Pons (tissue), 1 donor: Measurements from ENCODE around the gene TMEM184C.

ENCODE experiments used
- DNase-seq: peaks from one replicate; pipeline ENCODE4 v3.0.0-alpha.2; 2016; ENCODE audit warnings: low spot score

TMEM184C gene

GRCh38 chr4:147599769-147600168, 17.4 kb upstream of the TMEM184C start:
- DNase-seq = no peak

DNA sequence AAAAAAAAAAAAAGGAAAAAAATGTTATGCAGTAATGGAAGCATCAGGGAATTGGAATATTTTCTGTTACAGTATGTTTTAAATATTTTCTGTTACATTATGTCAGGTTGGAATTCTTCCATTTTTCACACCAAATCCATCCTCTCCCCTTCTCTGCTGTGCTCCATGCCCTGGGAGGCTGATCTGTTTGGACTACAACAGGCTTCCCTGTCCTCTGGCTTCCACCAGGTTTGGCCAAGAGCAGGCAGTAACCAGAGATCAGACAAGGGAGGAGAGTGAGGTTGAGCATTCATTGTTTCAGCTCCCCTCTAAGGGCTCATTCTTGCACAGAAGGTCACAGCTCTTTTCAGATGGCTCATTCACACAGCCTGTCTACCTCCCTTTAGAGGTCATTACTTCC, 11.7 kb upstream of the TMEM184C start:
- DNase-seq = no peak

DNA sequence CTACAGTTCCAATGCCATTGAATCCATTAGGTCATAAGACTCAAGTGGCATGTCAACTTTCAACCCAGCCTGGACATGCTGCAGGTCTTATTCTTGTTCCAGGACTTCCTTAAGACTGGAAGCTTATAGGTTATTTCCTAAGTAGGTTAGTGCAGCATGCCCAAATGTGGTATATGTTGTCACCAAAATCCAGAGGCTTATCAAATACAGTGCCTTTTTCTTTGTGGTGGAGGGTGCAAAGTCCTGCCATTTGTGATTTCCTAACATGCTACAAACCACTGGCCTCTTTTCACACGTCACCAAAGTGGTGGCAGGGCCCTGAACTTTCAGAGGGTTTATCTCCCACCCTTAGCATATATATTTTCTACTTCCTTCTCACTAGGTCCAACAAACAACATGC, 9.7 kb upstream of the TMEM184C start:
- no peak for DNase-seq

DNA sequence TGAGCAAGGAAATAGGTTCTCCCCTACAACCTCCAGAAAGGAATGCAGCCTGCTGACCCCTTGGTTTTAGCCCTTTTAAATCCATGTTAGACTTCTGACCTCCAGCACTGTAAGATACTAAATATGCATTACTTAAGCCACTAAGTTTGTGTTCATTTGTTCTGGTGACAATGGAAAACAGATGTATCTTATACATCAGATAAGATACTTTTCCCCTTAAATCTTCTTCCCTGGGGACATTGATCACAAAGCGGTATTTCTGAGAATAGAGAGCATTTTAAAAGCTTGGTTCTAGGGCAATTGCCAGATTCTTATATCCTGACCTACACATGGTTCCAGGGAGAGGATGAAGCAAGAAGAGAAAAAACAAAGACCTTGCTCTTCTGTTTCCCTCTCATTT, 6.5 kb upstream of the TMEM184C start:
- no peak for DNase-seq

DNA sequence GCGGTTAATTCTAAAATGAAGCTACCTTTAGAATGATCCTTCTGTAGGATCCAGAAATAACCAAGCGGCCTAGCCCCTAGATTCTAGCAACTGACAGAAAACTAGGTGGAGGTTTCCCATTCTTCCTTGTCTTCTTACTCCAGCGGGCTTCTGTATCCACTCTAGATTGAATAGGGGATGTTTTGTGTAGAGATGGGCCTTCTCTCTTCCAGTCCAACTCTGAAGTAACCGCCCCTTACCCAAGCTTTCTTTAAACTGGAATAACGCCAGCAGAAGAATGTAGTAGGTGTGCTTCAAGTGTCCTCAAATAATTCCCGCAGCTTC, 386 bp upstream of the TMEM184C start:
- no peak for DNase-seq

- peak; percentile 6 for DNase-seq
These were observed 869 bp downstream of the TMEM184C start for GRCh38 chr4:147617841-147618691.

DNA sequence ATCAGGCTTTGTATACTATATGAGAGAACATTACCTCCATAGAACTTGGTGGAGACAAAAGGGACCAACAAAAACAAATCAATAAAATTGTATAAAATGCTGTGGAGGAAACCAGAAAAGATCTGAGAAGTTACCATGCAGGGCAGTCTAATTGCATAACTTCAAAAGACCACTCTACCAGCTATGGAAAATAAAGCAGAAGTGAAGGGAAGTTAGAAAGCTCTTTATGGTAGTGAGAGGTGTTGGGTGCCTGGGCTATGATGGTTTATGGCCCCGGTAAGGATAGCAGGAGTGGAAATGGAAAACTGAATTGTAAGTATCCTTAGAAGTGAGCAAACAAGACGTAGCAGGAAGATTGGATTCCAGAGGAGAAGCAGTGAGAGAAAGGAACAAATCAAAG, 3.1 kb downstream of the TMEM184C start:
- DNase-seq = no peak

GRCh38 chr4:147625733-147626132, 8.5 kb downstream of the TMEM184C start:
- DNase-seq = no peak

- DNase-seq = no peak
These were observed 9.7 kb downstream of the TMEM184C start for GRCh38 chr4:147626903-147627302.

- DNase-seq = no peak
These were observed 11.2 kb downstream of the TMEM184C start for GRCh38 chr4:147628415-147628814.

DNA sequence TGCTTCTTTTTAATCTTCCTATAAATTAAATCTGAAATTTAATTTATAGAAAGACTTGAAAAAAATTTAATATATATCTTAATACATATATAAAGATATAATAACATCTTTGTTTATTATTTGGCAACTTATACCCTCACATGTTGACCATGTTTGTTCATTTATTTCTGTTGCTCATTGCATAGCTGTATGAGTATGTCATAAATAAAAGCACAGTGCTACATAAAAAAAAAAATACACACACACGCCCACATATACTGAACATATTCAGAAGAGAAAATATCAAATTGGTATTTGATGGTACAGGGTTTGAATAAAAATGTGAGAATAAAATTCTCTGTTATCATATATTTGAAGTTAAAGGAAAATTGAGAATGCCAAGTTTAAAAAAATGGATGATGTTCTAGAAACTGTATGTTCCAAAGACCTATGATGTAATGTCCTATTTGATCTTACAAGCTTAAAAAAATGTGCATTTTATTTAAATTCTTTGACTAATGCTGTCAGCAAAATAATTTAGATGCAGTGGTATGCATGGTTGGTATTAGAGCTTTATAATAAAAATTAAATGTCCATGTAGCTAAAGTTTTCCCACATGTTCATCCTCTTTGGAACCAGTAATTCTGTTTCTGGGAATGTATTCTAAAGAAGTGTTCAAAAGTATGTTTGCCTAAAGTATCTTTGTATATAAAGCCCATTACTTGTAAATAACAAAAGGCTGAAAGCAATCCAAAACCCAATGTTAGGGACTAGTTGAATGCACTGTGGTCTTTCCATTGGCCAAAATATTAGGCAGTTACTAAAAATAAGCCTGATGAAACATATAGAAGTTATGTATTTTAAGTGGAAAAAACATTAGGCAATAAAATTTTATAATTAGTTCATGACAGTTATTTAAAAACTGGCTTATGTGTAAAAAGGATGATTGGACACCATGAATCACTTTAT, 12.9 kb downstream of the TMEM184C start:
- DNase-seq = no peak

- DNase-seq = no peak
These were observed 15.9 kb downstream of the TMEM184C start for GRCh38 chr4:147633113-147633512.

- DNase-seq = no peak
These were observed 16.4 kb downstream of the TMEM184C start for GRCh38 chr4:147633643-147634042.

- no peak for DNase-seq
These were observed 18.2 kb downstream of the TMEM184C start for GRCh38 chr4:147635348-147635747.

DNA sequence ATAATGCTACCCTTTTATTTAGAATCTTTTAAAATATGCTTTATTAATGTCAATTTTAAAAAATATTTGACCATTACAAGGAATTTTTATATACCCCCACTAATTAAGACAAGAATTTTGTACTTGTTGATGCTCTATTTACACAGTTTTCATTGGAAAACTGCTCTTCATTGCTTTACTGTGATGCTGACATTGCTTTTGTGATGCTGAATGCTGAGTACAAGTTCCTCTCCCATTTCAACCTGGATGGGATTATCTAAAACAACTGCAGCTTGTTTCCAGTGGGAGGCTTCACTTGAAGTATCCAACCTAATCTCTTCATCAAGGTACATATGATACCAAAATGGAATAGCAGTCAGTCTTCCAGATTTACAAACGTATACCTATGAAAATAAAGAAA, 21.2 kb downstream of the TMEM184C start:
- DNase-seq = no peak

DNA sequence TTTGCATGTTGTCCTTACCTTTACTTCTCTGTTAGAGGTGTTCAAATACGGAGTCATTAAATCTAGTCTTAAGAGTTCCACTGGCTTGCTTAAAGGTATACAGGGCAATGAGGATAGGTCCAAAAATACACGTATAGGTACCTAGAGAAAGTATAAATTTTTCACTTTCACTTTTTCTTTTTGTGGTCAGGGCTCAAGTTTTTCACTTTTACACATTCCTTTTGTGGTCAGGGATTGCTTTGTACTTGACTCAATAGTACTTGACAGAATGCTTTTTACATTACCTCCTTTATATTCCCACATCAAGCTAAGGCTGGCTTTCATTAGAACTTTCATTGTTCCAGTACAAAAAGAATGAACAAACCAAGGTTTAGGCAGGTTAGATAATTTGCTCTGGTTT, 21.7 kb downstream of the TMEM184C start:
- no peak for DNase-seq

GRCh38 chr4:147639388-147639787, 22.2 kb downstream of the TMEM184C start:
- DNase-seq = no peak

DNA sequence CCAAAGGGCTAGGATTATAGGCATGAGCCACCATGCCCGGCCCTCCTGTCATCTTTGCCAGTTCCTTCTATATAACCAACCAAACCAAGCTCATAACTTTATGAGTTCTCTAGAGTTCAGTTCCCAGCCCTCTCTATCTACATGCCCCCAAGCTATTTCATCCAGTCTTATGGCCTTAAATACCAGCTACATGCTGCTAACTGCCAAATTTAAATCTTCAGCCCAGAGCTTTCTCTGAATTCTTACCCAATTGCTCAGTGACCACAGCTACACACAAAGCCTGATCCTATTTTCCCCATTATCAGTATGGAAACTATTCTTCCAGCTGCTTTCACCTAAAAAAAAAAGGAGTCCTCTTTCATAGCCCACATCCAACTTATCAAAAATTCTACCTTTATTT, 23.1 kb downstream of the TMEM184C start:
- DNase-seq = no peak

DNA sequence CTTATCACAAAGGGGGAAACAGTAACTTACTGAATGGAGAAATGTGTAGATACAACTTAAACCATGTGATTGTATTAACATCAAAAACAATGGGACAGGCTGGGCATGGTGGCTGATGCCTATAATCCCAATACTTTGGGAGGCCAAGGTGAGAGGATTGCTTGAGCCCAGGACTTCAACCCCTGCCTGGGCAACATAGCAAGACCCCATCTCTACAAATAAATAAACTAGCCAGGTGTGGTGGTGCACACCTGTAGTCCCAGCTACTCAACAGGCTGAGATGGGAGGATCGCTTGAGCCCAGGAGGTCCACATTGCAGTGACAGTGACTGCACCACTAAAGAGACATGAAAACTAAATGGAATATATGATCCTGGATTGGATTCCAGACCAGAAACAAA, 26.4 kb downstream of the TMEM184C start:
- no peak for DNase-seq

GRCh38 chr4:147644471-147644870, 27.3 kb downstream of the TMEM184C start:
- no peak for DNase-seq

GRCh38 chr4:147645099-147645498, 27.9 kb downstream of the TMEM184C start:
- DNase-seq = no peak

GRCh38 chr4:147648656-147649055, 31.5 kb downstream of the TMEM184C start:
- no peak for DNase-seq

- DNase-seq = no peak
These were observed 34.4 kb downstream of the TMEM184C start for GRCh38 chr4:147651563-147651962.
